GM23338 (cell line): ENCODE data around the gene MRGPRG. TPM values are rescaled to one million over a fixed set of nuclear protein-coding genes. Genes with fewer than 3 reads are reported as not detected.

Source experiments
- ATAC-seq: fragments of 200-7000 bp; cut with Tn5 transposase; 3 replicates; pipeline ENCODE4 v1.9.1; 2020
- DNase-seq: peaks from one replicate; pipeline ENCODE4 v3.0.0-alpha.2; 2015; ENCODE audit warnings: low spot score
- H2AFZ ChIP-seq: fragments of 200-600 bp; sonication (generic); 2 replicates; pipeline ENCODE4 v1.8.0; 2016; ENCODE audit warnings: antibody characterized with exemption, mild to moderate bottlenecking, moderate library complexity
- H3F3A ChIP-seq: fragments of 200-600 bp; sonication (generic); replicated peaks from 2 replicates; pipeline ENCODE4 v1.8.0; 2017; ENCODE audit warnings: antibody characterized with exemption, mixed run types, low read depth
- H3K27ac ChIP-seq: fragments of 200-600 bp; sonication (generic); 2 replicates; pipeline ENCODE4 v1.6.1; 2016; ENCODE audit warnings: low read depth
- H3K27me3 ChIP-seq: fragments of 200-600 bp; sonication (generic); 2 replicates; pipeline ENCODE4 v1.8.0; 2016; ENCODE audit warnings: mild to moderate bottlenecking, mixed run types, moderate library complexity; ENCODE audit not compliant: insufficient read depth
- H3K36me3 ChIP-seq: fragments of 200-600 bp; sonication (generic); 2 replicates; pipeline ENCODE4 v1.8.0; 2016; ENCODE audit warnings: mild to moderate bottlenecking; ENCODE audit not compliant: insufficient read depth
- H3K4me1 ChIP-seq: fragments of 200-600 bp; sonication (generic); 2 replicates; pipeline ENCODE4 v1.8.0; 2016; ENCODE audit warnings: mild to moderate bottlenecking, moderate library complexity; ENCODE audit not compliant: insufficient read depth
- H3K4me2 ChIP-seq: fragments of 200-600 bp; sonication (generic); 2 replicates; pipeline ENCODE4 v1.7.1; 2017; ENCODE audit warnings: mixed run types
- H3K4me3 ChIP-seq: fragments of 200-600 bp; sonication (generic); 2 replicates; pipeline ENCODE4 v1.6.1; 2016; ENCODE audit warnings: mixed run types
- H3K79me2 ChIP-seq: fragments of 200-600 bp; sonication (generic); replicated peaks from 2 replicates; pipeline ENCODE4 v1.8.0; 2017; ENCODE audit warnings: mild to moderate bottlenecking; ENCODE audit not compliant: insufficient read depth
- H3K9me2 ChIP-seq: fragments of 200-600 bp; sonication (generic); 2 replicates; pipeline ENCODE4 v1.8.0; 2017; ENCODE audit not compliant: insufficient read depth
- H4K20me1 ChIP-seq: fragments of 200-600 bp; sonication (generic); replicated peaks from 2 replicates; pipeline ENCODE4 v1.8.0; 2017; ENCODE audit warnings: mild to moderate bottlenecking; ENCODE audit not compliant: insufficient read depth
- H3K27ac Mint-ChIP-seq: 2 replicates; pipeline ENCODE4 v1.8.0; 2020; ENCODE audit warnings: inconsistent platforms, mild to moderate bottlenecking, moderate library complexity, mixed read lengths
- H3K27me3 Mint-ChIP-seq: 3 replicates; pipeline ENCODE4 v1.8.0; 2022; ENCODE audit warnings: low read depth, mild to moderate bottlenecking, moderate library complexity, mixed read lengths, inconsistent platforms; ENCODE audit not compliant: insufficient read depth, poor library complexity
- H3K36me3 Mint-ChIP-seq: 3 replicates; pipeline ENCODE4 v1.8.0; 2021; ENCODE audit warnings: low read depth, mild to moderate bottlenecking, inconsistent platforms, moderate library complexity, mixed read lengths
- H3K4me1 Mint-ChIP-seq: 3 replicates; pipeline ENCODE4 v1.8.0; 2020; ENCODE audit warnings: mild to moderate bottlenecking, inconsistent platforms, mixed read lengths
- H3K4me3 Mint-ChIP-seq: 3 replicates; pipeline ENCODE4 v1.8.0; 2021; ENCODE audit warnings: moderate library complexity, mild to moderate bottlenecking, inconsistent platforms, mixed read lengths
- H3K9me3 Mint-ChIP-seq: 3 replicates; pipeline ENCODE4 v1.8.0; 2020; ENCODE audit warnings: moderate library complexity, mild to moderate bottlenecking, inconsistent platforms, mixed read lengths
- CREB1 ChIP-seq: fragments of 250-450 bp; sonication (Bioruptor Pico); IDR thresholded peaks from 2 replicates; pipeline ENCODE4 v1.5.0; 2020; ENCODE audit warnings: low read depth, mild to moderate bottlenecking, moderate library complexity
- EZH2 ChIP-seq: fragments of 200-600 bp; sonication (generic); IDR thresholded peaks from one replicate; pipeline ENCODE4 v1.8.0; 2017; ENCODE audit warnings: antibody characterized with exemption, mild to moderate bottlenecking, low read depth; ENCODE audit not compliant: unreplicated experiment
- EZH2phosphoT487 ChIP-seq: fragments of 200-600 bp; sonication (generic); IDR thresholded peaks from one replicate; pipeline ENCODE4 v1.8.1; 2018; ENCODE audit warnings: antibody characterized with exemption; ENCODE audit not compliant: unreplicated experiment
- JUNB ChIP-seq: IDR thresholded peaks from one replicate; pipeline ENCODE4 v1.6.1; 2016; ENCODE audit warnings: antibody characterized with exemption; ENCODE audit not compliant: unreplicated experiment
- NANOG ChIP-seq: IDR thresholded peaks from 2 replicates; pipeline ENCODE4 v1.6.1; 2016; ENCODE audit warnings: antibody characterized with exemption, borderline replicate concordance
- POLR2AphosphoS5 ChIP-seq: IDR thresholded peaks from 2 replicates; pipeline ENCODE4 v1.6.1; 2016; ENCODE audit warnings: antibody characterized with exemption, low read depth
- STAT1 ChIP-seq: IDR thresholded peaks from one replicate; pipeline ENCODE4 v1.6.1; 2016; ENCODE audit warnings: antibody characterized with exemption; ENCODE audit not compliant: unreplicated experiment
- ZNF114 ChIP-seq: fragments of 250-450 bp; sonication (Bioruptor Pico); IDR thresholded peaks from 2 replicates; pipeline ENCODE4 v1.5.0; 2020; ENCODE audit warnings: mild to moderate bottlenecking, moderate library complexity
- ZNF331 ChIP-seq: fragments of 250-450 bp; sonication (Bioruptor Pico); IDR thresholded peaks from 2 replicates; pipeline ENCODE4 v1.5.0; 2020; ENCODE audit warnings: low read depth, mild to moderate bottlenecking, moderate library complexity
- polyA plus RNA-seq: library from polyadenylated mRNA; unstranded; fragments of >200 nt; fragmentation: Nextera tagmentation; extraction: Ambion mirVana; gene quantifications from 2 replicates; pipeline ENCODE4 v1.2.1, GENCODE V29; 2016
- total RNA-seq: library from RNA; depleted of rRNA; stranded (reverse); fragments of >200 nt; shearing (Covaris generic); gene quantifications from 2 replicates; pipeline ENCODE4 v1.2.3, GENCODE V29; 2014
- TF ChIP-seq, protein P1 (sequence below), 2 experiments: fragments of 200-600 bp in 1 of 2; sonication (generic) in 1 of 2; conservative IDR thresholded peaks; 2 replicates each; pipeline versions ENCODE4 v1.5.1 to v1.6.1; 2016 to 2017; ENCODE audit warnings: antibody characterized with exemption in 2 of 2, low read depth in 2 of 2, mild to moderate bottlenecking in 2 of 2, moderate library complexity in 1 of 2
- TF ChIP-seq, protein P2 (sequence below): IDR thresholded peaks from one replicate; pipeline ENCODE4 v1.6.1; 2018; ENCODE audit warnings: antibody characterized with exemption; ENCODE audit not compliant: unreplicated experiment
- TF ChIP-seq, protein P3 (sequence below): IDR thresholded peaks from 2 replicates; pipeline ENCODE4 v1.6.1; 2016; ENCODE audit warnings: antibody characterized with exemption
- TF ChIP-seq, protein P4 (sequence below): fragments of 250-450 bp; sonication (Bioruptor Pico); IDR thresholded peaks from 2 replicates; pipeline ENCODE4 v1.5.0; 2020; ENCODE audit warnings: mild to moderate bottlenecking, moderate library complexity

The MRGPRG gene
- total and polyA plus RNA-seq, 2 experiments from 2014 or later = not detected

DNA sequence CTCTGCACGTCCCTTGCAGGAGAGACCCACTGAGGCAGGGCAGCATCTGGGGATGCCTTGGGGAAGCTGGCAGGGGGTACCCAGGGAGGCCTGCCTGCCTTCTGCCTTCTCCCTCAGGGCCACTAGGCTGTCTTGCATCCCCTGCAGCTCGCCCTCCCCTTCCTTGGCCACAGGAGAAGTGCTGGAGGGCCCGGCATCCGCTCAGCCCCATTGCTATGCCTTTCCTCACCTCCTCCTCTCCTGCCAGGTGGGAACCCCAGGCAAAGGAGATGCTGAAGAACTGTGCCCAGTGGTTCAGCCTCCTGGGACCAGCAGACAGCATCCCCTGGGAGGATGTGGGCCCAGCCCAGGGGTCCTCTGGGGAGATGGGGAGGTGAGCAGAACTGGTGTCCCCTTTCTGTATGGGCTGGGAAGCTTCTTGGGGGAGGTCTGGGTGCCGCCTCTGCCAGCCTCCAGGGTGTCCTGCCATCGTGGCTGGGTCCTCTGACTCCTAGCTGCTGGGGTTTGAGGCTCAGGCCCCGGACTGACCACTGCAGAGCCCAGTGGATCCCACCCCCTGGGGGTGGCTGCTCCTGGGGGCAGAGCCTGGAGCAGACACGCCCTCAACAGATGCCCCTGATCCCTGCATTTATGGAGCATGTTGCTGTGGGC, 20.6 kb downstream of the MRGPRG start:
- Histone ChIP-seq H2AFZ (no peak overlapping the region), H3K27ac (no peak overlapping the region), H3F3A (no peaks in the 10 kb centered on the region), H3K79me2 (no peaks in the 10 kb centered on the region), H3K9me2 (no peaks in the 10 kb centered on the region), H3K27me3 (peaks cover 13% of the 10 kb centered on the region), H4K20me1 (no peaks in the 10 kb centered on the region), H3K4me2 (no peak overlapping the region), H3K4me1 (no peaks in the 10 kb centered on the region), H3K4me3 (no peak overlapping the region), H3K36me3 (no peaks in the 10 kb centered on the region)
- no peak for DNase-seq
- H3K4me3 Mint-ChIP-seq = no peak overlapping the region
- H3K27me3 Mint-ChIP-seq = peaks cover 23% of the 10 kb centered on the region
- H3K9me3 Mint-ChIP-seq = no peaks in the 10 kb centered on the region
- peaks cover 17% of the 10 kb centered on the region for H3K4me1 Mint-ChIP-seq
- no peaks in the 10 kb centered on the region for H3K36me3 Mint-ChIP-seq
- TF ChIP-seq ZNF331 (CRISPR knock-in tag) (no peak), EZH2phosphoT487 (no peak), POLR2AphosphoS5 (no peak), STAT1 (no peak), CREB1 (no peak), JUNB (no peak), NANOG (no peak), EZH2 (no peak), ZNF114 (CRISPR knock-in tag) (no peak)
- TF ChIP-seq, protein P1, sequence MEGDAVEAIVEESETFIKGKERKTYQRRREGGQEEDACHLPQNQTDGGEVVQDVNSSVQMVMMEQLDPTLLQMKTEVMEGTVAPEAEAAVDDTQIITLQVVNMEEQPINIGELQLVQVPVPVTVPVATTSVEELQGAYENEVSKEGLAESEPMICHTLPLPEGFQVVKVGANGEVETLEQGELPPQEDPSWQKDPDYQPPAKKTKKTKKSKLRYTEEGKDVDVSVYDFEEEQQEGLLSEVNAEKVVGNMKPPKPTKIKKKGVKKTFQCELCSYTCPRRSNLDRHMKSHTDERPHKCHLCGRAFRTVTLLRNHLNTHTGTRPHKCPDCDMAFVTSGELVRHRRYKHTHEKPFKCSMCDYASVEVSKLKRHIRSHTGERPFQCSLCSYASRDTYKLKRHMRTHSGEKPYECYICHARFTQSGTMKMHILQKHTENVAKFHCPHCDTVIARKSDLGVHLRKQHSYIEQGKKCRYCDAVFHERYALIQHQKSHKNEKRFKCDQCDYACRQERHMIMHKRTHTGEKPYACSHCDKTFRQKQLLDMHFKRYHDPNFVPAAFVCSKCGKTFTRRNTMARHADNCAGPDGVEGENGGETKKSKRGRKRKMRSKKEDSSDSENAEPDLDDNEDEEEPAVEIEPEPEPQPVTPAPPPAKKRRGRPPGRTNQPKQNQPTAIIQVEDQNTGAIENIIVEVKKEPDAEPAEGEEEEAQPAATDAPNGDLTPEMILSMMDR (conservative IDR thresholded peaks at IDR 0.05; ENCODE audit: low read depth in 2 of 2) = no peak
- TF ChIP-seq, protein P2, sequence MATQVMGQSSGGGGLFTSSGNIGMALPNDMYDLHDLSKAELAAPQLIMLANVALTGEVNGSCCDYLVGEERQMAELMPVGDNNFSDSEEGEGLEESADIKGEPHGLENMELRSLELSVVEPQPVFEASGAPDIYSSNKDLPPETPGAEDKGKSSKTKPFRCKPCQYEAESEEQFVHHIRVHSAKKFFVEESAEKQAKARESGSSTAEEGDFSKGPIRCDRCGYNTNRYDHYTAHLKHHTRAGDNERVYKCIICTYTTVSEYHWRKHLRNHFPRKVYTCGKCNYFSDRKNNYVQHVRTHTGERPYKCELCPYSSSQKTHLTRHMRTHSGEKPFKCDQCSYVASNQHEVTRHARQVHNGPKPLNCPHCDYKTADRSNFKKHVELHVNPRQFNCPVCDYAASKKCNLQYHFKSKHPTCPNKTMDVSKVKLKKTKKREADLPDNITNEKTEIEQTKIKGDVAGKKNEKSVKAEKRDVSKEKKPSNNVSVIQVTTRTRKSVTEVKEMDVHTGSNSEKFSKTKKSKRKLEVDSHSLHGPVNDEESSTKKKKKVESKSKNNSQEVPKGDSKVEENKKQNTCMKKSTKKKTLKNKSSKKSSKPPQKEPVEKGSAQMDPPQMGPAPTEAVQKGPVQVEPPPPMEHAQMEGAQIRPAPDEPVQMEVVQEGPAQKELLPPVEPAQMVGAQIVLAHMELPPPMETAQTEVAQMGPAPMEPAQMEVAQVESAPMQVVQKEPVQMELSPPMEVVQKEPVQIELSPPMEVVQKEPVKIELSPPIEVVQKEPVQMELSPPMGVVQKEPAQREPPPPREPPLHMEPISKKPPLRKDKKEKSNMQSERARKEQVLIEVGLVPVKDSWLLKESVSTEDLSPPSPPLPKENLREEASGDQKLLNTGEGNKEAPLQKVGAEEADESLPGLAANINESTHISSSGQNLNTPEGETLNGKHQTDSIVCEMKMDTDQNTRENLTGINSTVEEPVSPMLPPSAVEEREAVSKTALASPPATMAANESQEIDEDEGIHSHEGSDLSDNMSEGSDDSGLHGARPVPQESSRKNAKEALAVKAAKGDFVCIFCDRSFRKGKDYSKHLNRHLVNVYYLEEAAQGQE = no peak
- TF ChIP-seq, protein P3, sequence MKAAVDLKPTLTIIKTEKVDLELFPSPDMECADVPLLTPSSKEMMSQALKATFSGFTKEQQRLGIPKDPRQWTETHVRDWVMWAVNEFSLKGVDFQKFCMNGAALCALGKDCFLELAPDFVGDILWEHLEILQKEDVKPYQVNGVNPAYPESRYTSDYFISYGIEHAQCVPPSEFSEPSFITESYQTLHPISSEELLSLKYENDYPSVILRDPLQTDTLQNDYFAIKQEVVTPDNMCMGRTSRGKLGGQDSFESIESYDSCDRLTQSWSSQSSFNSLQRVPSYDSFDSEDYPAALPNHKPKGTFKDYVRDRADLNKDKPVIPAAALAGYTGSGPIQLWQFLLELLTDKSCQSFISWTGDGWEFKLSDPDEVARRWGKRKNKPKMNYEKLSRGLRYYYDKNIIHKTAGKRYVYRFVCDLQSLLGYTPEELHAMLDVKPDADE = no peak
- TF ChIP-seq, protein P4, sequence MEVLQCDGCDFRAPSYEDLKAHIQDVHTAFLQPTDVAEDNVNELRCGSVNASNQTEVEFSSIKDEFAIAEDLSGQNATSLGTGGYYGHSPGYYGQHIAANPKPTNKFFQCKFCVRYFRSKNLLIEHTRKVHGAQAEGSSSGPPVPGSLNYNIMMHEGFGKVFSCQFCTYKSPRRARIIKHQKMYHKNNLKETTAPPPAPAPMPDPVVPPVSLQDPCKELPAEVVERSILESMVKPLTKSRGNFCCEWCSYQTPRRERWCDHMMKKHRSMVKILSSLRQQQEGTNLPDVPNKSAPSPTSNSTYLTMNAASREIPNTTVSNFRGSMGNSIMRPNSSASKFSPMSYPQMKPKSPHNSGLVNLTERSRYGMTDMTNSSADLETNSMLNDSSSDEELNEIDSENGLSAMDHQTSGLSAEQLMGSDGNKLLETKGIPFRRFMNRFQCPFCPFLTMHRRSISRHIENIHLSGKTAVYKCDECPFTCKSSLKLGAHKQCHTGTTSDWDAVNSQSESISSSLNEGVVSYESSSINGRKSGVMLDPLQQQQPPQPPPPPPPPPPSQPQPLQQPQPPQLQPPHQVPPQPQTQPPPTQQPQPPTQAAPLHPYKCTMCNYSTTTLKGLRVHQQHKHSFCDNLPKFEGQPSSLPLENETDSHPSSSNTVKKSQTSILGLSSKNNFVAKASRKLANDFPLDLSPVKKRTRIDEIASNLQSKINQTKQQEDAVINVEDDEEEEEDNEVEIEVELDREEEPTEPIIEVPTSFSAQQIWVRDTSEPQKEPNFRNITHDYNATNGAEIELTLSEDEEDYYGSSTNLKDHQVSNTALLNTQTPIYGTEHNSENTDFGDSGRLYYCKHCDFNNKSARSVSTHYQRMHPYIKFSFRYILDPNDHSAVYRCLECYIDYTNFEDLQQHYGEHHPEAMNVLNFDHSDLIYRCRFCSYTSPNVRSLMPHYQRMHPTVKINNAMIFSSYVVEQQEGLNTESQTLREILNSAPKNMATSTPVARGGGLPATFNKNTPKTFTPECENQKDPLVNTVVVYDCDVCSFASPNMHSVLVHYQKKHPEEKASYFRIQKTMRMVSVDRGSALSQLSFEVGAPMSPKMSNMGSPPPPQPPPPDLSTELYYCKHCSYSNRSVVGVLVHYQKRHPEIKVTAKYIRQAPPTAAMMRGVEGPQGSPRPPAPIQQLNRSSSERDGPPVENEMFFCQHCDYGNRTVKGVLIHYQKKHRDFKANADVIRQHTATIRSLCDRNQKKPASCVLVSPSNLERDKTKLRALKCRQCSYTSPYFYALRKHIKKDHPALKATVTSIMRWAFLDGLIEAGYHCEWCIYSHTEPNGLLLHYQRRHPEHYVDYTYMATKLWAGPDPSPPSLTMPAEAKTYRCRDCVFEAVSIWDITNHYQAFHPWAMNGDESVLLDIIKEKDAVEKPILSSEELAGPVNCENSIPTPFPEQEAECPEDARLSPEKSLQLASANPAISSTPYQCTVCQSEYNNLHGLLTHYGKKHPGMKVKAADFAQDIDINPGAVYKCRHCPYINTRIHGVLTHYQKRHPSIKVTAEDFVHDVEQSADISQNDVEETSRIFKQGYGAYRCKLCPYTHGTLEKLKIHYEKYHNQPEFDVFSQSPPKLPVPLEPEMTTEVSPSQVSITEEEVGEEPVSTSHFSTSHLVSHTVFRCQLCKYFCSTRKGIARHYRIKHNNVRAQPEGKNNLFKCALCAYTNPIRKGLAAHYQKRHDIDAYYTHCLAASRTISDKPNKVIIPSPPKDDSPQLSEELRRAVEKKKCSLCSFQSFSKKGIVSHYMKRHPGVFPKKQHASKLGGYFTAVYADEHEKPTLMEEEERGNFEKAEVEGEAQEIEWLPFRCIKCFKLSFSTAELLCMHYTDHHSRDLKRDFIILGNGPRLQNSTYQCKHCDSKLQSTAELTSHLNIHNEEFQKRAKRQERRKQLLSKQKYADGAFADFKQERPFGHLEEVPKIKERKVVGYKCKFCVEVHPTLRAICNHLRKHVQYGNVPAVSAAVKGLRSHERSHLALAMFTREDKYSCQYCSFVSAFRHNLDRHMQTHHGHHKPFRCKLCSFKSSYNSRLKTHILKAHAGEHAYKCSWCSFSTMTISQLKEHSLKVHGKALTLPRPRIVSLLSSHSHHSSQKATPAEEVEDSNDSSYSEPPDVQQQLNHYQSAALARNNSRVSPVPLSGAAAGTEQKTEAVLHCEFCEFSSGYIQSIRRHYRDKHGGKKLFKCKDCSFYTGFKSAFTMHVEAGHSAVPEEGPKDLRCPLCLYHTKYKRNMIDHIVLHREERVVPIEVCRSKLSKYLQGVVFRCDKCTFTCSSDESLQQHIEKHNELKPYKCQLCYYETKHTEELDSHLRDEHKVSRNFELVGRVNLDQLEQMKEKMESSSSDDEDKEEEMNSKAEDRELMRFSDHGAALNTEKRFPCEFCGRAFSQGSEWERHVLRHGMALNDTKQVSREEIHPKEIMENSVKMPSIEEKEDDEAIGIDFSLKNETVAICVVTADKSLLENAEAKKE (CRISPR knock-in tag) = no peak
- no peak overlapping the region for H3K27ac Mint-ChIP-seq
- ATAC-seq = no peak
